HepG2 (cell line): Measurements from ENCODE around the gene PRKAG1.

Source experiments
- HCFC1 ChIP-seq: fragments of 150-350 bp; IDR thresholded peaks from 2 replicates; pipeline ENCODE4 v1.6.1; 2014; ENCODE audit warnings: low read depth, low read length
- RAD21 ChIP-seq: fragments of 450-650 bp; formaldehyde crosslinking; IDR thresholded peaks from 2 replicates; pipeline ENCODE4 v1.5.0; 2020; ENCODE audit warnings: mild to moderate bottlenecking
- TCF7L2 ChIP-seq: IDR thresholded peaks from 2 replicates; pipeline ENCODE4 v1.6.1; 2011; ENCODE audit warnings: mild to moderate bottlenecking, low read depth, low read length, moderate library complexity
- ZNF24 ChIP-seq: fragments of 450-650 bp; IDR thresholded peaks from 2 replicates; pipeline ENCODE4 v1.6.1; 2017; ENCODE audit warnings: antibody characterized with exemption, mild to moderate bottlenecking
- TF ChIP-seq, protein P1 (sequence below), 2 experiments: fragments of 450-650 bp in 1 of 2; sonication (generic) in 1 of 2; formaldehyde crosslinking; IDR thresholded peaks; 2 replicates each; pipeline versions ENCODE4 v1.5.0 to v1.8.0; 2020 to 2022; ENCODE audit warnings: mild to moderate bottlenecking in 1 of 2, missing genetic modification reagents in 1 of 2
- TF ChIP-seq, protein P2 (sequence below): sonication (generic); formaldehyde crosslinking; IDR thresholded peaks from 2 replicates; pipeline ENCODE4 v1.5.0; 2020; ENCODE audit warnings: mild to moderate bottlenecking, missing genetic modification reagents, moderate library complexity

DNA sequence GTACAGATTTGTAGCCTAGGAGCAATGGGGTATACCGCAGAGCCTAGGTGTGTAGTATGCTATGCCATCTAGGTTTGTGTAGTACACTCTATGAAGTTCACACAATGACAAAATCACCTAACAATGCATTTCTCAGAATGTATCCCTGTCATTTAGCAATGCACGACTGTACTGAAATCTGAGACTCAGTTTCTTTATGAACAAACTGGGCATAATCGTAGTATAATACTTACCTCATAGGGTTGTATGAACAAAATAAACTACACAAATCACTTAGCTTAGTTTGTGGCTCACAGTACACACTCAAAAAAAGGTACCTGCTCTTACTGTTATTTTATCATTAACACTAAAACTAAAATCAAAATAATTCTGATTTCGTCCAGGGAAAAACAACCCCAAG lies 6.9 kb upstream of the PRKAG1 start:
- TF ChIP-seq, protein P1, sequence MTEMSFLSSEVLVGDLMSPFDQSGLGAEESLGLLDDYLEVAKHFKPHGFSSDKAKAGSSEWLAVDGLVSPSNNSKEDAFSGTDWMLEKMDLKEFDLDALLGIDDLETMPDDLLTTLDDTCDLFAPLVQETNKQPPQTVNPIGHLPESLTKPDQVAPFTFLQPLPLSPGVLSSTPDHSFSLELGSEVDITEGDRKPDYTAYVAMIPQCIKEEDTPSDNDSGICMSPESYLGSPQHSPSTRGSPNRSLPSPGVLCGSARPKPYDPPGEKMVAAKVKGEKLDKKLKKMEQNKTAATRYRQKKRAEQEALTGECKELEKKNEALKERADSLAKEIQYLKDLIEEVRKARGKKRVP (CRISPR knock-in tag; IDR thresholded peaks at IDR 0.05): no peak
- TF ChIP-seq TCF7L2 (no peak), ZNF24 (no peak), HCFC1 (no peak), RAD21 (no peak)
- TF ChIP-seq, protein P2, sequence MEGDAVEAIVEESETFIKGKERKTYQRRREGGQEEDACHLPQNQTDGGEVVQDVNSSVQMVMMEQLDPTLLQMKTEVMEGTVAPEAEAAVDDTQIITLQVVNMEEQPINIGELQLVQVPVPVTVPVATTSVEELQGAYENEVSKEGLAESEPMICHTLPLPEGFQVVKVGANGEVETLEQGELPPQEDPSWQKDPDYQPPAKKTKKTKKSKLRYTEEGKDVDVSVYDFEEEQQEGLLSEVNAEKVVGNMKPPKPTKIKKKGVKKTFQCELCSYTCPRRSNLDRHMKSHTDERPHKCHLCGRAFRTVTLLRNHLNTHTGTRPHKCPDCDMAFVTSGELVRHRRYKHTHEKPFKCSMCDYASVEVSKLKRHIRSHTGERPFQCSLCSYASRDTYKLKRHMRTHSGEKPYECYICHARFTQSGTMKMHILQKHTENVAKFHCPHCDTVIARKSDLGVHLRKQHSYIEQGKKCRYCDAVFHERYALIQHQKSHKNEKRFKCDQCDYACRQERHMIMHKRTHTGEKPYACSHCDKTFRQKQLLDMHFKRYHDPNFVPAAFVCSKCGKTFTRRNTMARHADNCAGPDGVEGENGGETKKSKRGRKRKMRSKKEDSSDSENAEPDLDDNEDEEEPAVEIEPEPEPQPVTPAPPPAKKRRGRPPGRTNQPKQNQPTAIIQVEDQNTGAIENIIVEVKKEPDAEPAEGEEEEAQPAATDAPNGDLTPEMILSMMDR (CRISPR knock-in tag): no peak
